Activated T-cell treated with anti-CD3 and anti-CD28 coated beads, Interleukin-2, amount 50 U/mL, for 72 hours (primary cell): ENCODE results near the gene MAP4K4. TPM values are rescaled to one million over a fixed set of nuclear protein-coding genes. Genes with fewer than 3 reads are reported as not detected.

Source experiments
- ATAC-seq, 2 donors: fragments of 150-1000 bp; cut with Tn5 transposase; replicated peaks in 1 of 2; 2 replicates each; pipeline ENCODE4 v1.10.0; 2021; ENCODE audit warnings: moderate library complexity in 2 of 2, mild to moderate bottlenecking in 1 of 2
- DNase-seq, 2 donors: peaks; one replicate each; pipeline ENCODE4 v3.0.0; 2021 to 2022; ENCODE audit warnings: mixed read lengths in 1 of 2
- H3K27ac Mint-ChIP-seq: one replicate; pipeline ENCODE4 v1.8.0; 2022; ENCODE audit warnings: mild to moderate bottlenecking, moderate library complexity, mixed read lengths
- H3K27me3 Mint-ChIP-seq: one replicate; pipeline ENCODE4 v1.8.0; 2022; ENCODE audit warnings: low read depth, mixed read lengths
- H3K36me3 Mint-ChIP-seq, 2 donors: one replicate each; pipeline ENCODE4 v1.8.0; 2022; ENCODE audit warnings: mixed read lengths in 2 of 2, mild to moderate bottlenecking in 1 of 2; ENCODE audit not compliant: insufficient read depth in 2 of 2
- H3K4me1 Mint-ChIP-seq: one replicate; pipeline ENCODE4 v1.8.0; 2022; ENCODE audit warnings: low read depth, mixed read lengths
- H3K4me3 Mint-ChIP-seq, 2 donors: one replicate each; pipeline ENCODE4 v1.8.0; 2022; ENCODE audit warnings: mild to moderate bottlenecking in 2 of 2, mixed read lengths in 2 of 2, moderate library complexity in 2 of 2
- H3K9me3 Mint-ChIP-seq, 2 donors: one replicate each; pipeline ENCODE4 v1.8.0; 2022; ENCODE audit warnings: mixed read lengths in 2 of 2
- total RNA-seq, 2 donors: library from RNA; stranded (reverse); gene quantifications; one replicate each; pipeline ENCODE4 v1.2.3, GENCODE V29; 2022

The MAP4K4 gene
- total RNA-seq, 2 donors from 2014 or later, result 72.1 to 85.1 TPM

DNA sequence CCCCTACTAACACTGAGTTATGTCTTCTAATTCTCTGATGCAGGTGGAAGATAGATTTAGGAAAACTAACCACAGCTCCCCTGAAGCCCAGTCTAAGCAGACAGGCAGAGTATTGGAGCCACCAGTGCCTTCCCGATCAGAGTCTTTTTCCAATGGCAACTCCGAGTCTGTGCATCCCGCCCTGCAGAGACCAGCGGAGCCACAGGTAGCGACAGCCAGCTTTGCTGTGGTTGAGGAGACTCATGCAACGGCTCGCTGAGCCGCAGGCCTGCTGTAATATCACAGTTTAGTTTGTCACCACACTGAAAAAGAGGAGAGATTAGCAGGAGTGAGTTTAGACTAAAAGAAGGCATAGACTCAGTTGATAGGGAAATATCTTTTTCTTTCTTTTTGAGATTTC lies 163.3 kb downstream of the MAP4K4 start:
- DNase-seq (no peak), ATAC-seq (no peak)
- Mint-ChIP-seq H3K27ac (peak overlapping the region; percentile 44), H3K27me3 (no peaks in the 10 kb centered on the region), H3K4me3 (no peak overlapping the region), H3K36me3 (peaks cover 2 to 20% of the 10 kb centered on the region in 2 donors), H3K9me3 (no peaks in the 10 kb centered on the region), H3K4me1 (peaks cover 11% of the 10 kb centered on the region)

DNA sequence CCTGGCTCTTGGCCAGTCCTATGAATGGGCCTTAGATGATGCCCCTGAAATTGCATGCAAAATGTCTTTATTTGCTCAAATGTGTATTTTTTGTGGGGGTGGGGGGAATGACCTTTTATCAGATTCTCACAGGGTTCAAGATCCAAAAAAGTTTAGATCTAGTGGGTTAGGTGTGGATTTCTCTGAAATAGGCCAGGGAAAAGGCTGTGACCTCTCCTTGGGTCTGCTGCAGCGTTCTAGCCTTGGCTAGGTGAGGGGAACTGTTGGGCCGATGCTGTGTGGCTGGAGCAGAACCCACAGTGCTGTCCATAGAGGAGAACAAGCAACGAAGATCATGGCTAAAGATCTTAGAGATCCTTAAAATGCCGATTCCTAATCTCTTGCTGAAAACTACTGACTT lies 163.9 kb downstream of the MAP4K4 start:
- peaks cover 2 to 18% of the 10 kb centered on the region in 2 donors for H3K36me3 Mint-ChIP-seq
- no peak for ATAC-seq
- DNase-seq, result no peak
- no peaks in the 10 kb centered on the region for H3K27me3 Mint-ChIP-seq
- peak overlapping the region; percentile 44 for H3K27ac Mint-ChIP-seq
- H3K4me1 Mint-ChIP-seq, result peaks cover 11% of the 10 kb centered on the region
- no peaks in the 10 kb centered on the region for H3K9me3 Mint-ChIP-seq
- no peak overlapping the region for H3K4me3 Mint-ChIP-seq

DNA sequence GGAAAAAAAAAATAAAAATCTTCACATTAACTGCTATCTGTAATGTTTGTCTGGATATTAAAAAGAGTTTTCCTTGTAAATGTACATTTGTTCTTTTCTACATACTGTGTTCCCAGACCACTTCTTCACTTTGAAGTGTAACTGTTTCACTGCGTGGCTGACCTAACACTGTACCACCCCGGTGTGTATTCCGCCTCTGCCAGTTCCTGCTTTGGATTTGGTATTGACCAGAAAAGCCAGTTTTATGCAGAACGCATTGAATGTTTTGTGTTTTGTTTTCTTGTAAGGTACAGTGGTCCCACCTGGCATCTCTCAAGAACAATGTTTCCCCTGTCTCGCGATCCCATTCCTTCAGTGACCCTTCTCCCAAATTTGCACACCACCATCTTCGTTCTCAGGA lies 166.0 kb downstream of the MAP4K4 start:
- DNase-seq (no peak), ATAC-seq (no peak)
- Mint-ChIP-seq H3K36me3 (peaks cover 2 to 21% of the 10 kb centered on the region in 2 donors), H3K27me3 (no peaks in the 10 kb centered on the region), H3K4me1 (peaks cover 2% of the 10 kb centered on the region), H3K4me3 (no peak overlapping the region), H3K27ac (peak overlapping the region; percentile 0), H3K9me3 (no peaks in the 10 kb centered on the region)

GRCh38 chr2:101864426-101864825 lies 166.9 kb downstream of the MAP4K4 start:
- Mint-ChIP-seq H3K27me3 (no peaks in the 10 kb centered on the region), H3K9me3 (no peaks in the 10 kb centered on the region), H3K4me1 (no peaks in the 10 kb centered on the region), H3K36me3 (peaks cover 2 to 21% of the 10 kb centered on the region in 2 donors), H3K27ac (no peak overlapping the region), H3K4me3 (no peak overlapping the region)
- DNase-seq, result no peak
- no peak for ATAC-seq

DNA sequence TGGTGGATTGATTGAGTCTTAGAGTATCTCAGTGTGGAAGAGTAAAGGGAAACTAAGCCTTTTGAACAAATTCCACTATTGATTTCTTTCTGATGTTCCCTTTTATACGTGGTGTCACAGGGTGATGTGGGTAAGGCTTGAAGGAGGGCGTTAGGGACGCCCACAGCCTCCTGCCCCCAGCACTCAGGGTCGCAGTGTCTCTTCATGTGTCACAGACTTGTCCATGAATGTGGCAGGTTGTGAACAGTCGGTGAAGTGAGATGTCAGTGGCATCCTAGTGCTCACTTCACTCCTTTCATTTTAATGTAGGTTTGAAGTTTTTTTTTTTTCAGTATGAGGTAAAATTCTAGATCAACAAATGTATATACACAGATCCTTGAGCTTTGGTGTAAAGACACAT lies 171.0 kb downstream of the MAP4K4 start:
- H3K27ac Mint-ChIP-seq, result peak overlapping the region; percentile 21
- H3K4me3 Mint-ChIP-seq, result no peak overlapping the region
- ATAC-seq, result no peak
- DNase-seq, result no peak
- H3K4me1 Mint-ChIP-seq, result peaks cover under 1% of the 10 kb centered on the region
- H3K36me3 Mint-ChIP-seq, result peaks cover 2 to 10% of the 10 kb centered on the region in 2 donors
- no peaks in the 10 kb centered on the region for H3K9me3 Mint-ChIP-seq
- H3K27me3 Mint-ChIP-seq, result no peaks in the 10 kb centered on the region

DNA sequence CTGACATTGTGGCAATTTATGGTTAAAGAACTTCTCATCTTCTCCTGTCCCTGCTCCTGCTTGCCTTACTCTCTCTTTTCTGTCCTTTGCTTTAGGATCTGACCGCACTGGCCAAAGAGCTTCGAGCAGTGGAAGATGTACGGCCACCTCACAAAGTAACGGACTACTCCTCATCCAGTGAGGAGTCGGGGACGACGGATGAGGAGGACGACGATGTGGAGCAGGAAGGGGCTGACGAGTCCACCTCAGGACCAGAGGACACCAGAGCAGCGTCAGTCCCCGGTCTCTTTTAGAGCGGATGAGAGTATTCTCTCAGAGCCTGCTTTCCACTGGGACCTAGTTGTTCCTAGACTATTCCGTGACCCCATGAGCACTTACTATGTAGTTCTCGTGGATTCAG lies 172.0 kb downstream of the MAP4K4 start:
- Mint-ChIP-seq H3K27ac (no peak overlapping the region), H3K4me1 (peaks cover 9% of the 10 kb centered on the region), H3K4me3 (no peak overlapping the region), H3K27me3 (no peaks in the 10 kb centered on the region), H3K9me3 (no peaks in the 10 kb centered on the region), H3K36me3 (peaks cover 2 to 13% of the 10 kb centered on the region in 2 donors)
- ATAC-seq, result no peak
- DNase-seq, result no peak

DNA sequence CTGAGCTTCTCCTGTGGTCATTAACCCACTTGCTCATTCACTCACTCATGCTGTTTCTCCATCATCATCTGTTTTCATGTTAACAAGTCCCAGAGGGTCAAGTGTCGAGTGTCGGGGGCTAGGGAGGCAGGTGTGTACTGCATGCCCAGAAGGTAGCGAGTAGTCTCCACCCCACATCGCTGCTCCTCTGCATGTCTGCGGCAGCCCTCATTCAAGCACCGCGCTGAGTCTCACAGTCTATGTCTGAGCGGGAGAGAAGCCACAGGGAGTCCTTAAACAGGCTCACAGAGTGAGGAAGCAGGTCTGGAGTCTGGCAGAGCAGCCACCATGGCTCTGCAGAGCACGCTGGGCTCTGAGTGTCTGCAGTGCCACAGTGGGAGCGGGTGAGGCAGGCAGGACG lies 172.9 kb downstream of the MAP4K4 start:
- Mint-ChIP-seq H3K36me3 (peaks cover 0 to 10% of the 10 kb centered on the region in 2 donors), H3K27ac (no peak overlapping the region)

GRCh38 chr2:101871480-101871879 lies 174.0 kb downstream of the MAP4K4 start:
- H3K4me1 Mint-ChIP-seq, result peaks cover 9% of the 10 kb centered on the region
- DNase-seq (no peak), ATAC-seq (no peak)
- no peaks in the 10 kb centered on the region for H3K27me3 Mint-ChIP-seq
- no peak overlapping the region for H3K27ac Mint-ChIP-seq
- H3K9me3 Mint-ChIP-seq, result no peaks in the 10 kb centered on the region
- peaks cover 6 to 18% of the 10 kb centered on the region in 2 donors for H3K36me3 Mint-ChIP-seq
- no peak overlapping the region for H3K4me3 Mint-ChIP-seq

More for the DNA sequence above, 172.9 kb downstream of the MAP4K4 start:
- no peaks in the 10 kb centered on the region for H3K9me3 Mint-ChIP-seq
- H3K4me1 Mint-ChIP-seq, result peaks cover 9% of the 10 kb centered on the region
- no peaks in the 10 kb centered on the region for H3K27me3 Mint-ChIP-seq
- DNase-seq (no peak), ATAC-seq (no peak)
- H3K4me3 Mint-ChIP-seq, result no peak overlapping the region

DNA sequence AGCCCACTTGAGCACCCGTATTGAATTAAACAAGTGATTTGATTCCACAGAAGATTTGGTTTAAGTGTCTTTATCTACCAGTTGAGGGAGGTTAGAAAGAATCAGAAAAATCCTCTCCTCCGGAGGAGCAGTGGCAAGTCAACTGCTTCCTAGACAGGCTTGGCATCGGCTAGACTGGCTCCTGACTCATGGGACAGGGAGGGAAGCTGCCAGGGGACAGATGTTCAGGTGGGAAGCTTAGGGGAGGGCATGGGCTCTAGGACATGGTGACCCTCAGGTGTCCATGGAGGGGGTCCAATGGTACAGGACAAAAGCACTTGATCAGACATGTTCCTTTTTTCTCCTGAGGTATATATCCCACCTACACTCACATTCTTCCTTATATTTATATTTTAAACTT lies 175.0 kb downstream of the MAP4K4 start:
- H3K36me3 Mint-ChIP-seq, result peaks cover 6 to 25% of the 10 kb centered on the region in 2 donors
- ATAC-seq (no peak), DNase-seq (no peak)
- no peaks in the 10 kb centered on the region for H3K9me3 Mint-ChIP-seq
- peak overlapping the region; percentile 69 for H3K27ac Mint-ChIP-seq
- peaks cover 9% of the 10 kb centered on the region for H3K4me1 Mint-ChIP-seq
- no peak overlapping the region for H3K4me3 Mint-ChIP-seq
- no peaks in the 10 kb centered on the region for H3K27me3 Mint-ChIP-seq

- H3K27me3 Mint-ChIP-seq, result no peaks in the 10 kb centered on the region
- ATAC-seq (peak; percentile 23 to 27), DNase-seq (no peak)
- H3K9me3 Mint-ChIP-seq, result no peaks in the 10 kb centered on the region
- H3K36me3 Mint-ChIP-seq, result peaks cover 6 to 21% of the 10 kb centered on the region in 2 donors
- H3K4me3 Mint-ChIP-seq, result no peak overlapping the region
- peak overlapping the region; percentile 66 for H3K27ac Mint-ChIP-seq
- peaks cover 9% of the 10 kb centered on the region for H3K4me1 Mint-ChIP-seq
Observed at GRCh38 chr2:101873543-101873942, 176.0 kb downstream of the MAP4K4 start.

- Mint-ChIP-seq H3K4me3 (no peak overlapping the region), H3K27me3 (no peaks in the 10 kb centered on the region), H3K36me3 (peaks cover 6 to 21% of the 10 kb centered on the region in 2 donors), H3K9me3 (no peaks in the 10 kb centered on the region), H3K4me1 (peaks cover 9% of the 10 kb centered on the region), H3K27ac (peak overlapping the region; percentile 66)
- ATAC-seq, result peak; percentile 67 to 87
- no peak for DNase-seq
Observed at GRCh38 chr2:101874069-101874468, 176.6 kb downstream of the MAP4K4 start.

DNA sequence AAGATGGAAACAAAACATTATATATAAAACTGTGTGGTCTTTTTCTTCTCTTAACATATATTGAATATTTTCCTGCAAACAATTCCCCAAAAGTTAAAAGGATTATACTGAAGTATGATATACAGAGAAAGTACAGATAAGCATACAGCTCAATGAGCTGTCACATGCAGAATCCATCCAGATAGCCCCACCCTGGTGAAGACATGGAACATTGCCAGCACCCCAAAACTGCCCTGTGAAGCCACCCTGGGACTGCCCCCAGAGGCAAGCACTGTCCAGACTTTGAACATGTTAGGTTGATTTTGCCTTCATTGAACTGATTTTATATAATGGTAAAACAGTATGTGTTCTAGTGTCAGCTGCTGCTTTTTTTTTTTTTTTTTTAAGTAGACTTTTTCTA lies 182.0 kb downstream of the MAP4K4 start:
- Mint-ChIP-seq H3K4me1 (peaks cover 11% of the 10 kb centered on the region), H3K9me3 (no peaks in the 10 kb centered on the region), H3K27ac (peak overlapping the region; percentile 8), H3K4me3 (no peak overlapping the region), H3K27me3 (no peaks in the 10 kb centered on the region), H3K36me3 (peaks cover 6 to 32% of the 10 kb centered on the region in 2 donors)
- DNase-seq (no peak), ATAC-seq (no peak)

DNA sequence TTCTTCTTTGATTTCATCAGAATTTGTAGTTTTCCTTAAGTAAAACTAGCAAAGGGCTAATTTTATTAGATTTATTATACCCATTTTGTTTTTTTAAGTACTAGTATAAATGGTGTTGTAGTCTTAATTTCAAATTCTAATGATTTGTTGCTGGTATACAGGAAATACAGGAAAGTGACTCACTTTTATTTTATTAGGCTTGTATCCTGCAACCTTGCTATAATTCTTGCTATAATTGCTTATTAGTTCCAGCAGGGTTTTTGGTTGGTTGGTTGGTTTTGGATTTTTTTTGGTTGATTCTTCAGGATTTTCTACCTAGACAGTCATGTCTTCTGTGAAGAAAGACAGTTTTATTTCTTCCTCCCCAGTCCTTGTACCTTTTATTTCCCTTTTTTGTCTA lies 183.6 kb downstream of the MAP4K4 start:
- H3K27ac Mint-ChIP-seq, result no peak overlapping the region
- no peaks in the 10 kb centered on the region for H3K9me3 Mint-ChIP-seq
- DNase-seq (no peak), ATAC-seq (no peak)
- peaks cover 20% of the 10 kb centered on the region for H3K4me1 Mint-ChIP-seq
- no peak overlapping the region for H3K4me3 Mint-ChIP-seq
- no peaks in the 10 kb centered on the region for H3K27me3 Mint-ChIP-seq
- H3K36me3 Mint-ChIP-seq, result peaks cover 3 to 34% of the 10 kb centered on the region in 2 donors

DNA sequence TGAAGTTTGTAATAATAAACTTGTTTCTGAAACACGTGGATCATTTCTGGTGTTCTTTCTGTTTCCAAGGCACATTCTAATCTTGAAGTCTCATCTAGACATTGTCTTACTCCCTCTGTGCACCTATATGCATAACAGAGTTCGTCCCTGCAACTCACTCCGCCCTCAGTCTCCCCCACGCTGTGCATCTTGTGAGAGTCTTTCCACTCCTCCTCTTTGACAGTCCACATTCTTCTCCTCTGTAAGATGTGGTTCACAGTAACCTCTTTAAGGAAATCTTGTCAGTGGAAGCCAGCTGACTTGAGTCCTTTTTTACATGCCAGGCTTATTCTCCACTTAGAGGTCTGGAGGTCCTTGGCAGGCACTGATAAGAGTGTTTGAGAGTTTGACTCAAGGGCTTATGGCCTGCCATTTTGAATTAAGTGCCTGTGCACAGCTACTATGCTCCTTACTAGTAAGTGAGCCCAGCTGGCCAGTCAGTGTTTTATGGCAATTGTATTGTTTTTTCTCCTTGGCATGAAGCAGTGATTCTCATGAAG lies 185.3 kb downstream of the MAP4K4 start:
- Mint-ChIP-seq H3K4me3 (no peak overlapping the region), H3K4me1 (peaks cover 29% of the 10 kb centered on the region), H3K27ac (peak overlapping the region; percentile 54), H3K36me3 (peaks cover 3 to 34% of the 10 kb centered on the region in 2 donors), H3K9me3 (no peaks in the 10 kb centered on the region), H3K27me3 (no peaks in the 10 kb centered on the region)
- ATAC-seq, result no peak
- DNase-seq, result no peak
